GM18861 (cell line): Measurements from ENCODE around the gene ACTL6B.
"Not testable (repeated sequence)": the region's sequence is repeated elsewhere in the genome, so short reads cannot be mapped to it uniquely, and the experiment has no call there.

Experiments used
- ATAC-seq: cut with Tn5 transposase; IDR thresholded peaks from one replicate; pipeline ENCODE4 v1.9.1; 2021; ENCODE audit not compliant: unreplicated experiment

Gene ACTL6B

DNA sequence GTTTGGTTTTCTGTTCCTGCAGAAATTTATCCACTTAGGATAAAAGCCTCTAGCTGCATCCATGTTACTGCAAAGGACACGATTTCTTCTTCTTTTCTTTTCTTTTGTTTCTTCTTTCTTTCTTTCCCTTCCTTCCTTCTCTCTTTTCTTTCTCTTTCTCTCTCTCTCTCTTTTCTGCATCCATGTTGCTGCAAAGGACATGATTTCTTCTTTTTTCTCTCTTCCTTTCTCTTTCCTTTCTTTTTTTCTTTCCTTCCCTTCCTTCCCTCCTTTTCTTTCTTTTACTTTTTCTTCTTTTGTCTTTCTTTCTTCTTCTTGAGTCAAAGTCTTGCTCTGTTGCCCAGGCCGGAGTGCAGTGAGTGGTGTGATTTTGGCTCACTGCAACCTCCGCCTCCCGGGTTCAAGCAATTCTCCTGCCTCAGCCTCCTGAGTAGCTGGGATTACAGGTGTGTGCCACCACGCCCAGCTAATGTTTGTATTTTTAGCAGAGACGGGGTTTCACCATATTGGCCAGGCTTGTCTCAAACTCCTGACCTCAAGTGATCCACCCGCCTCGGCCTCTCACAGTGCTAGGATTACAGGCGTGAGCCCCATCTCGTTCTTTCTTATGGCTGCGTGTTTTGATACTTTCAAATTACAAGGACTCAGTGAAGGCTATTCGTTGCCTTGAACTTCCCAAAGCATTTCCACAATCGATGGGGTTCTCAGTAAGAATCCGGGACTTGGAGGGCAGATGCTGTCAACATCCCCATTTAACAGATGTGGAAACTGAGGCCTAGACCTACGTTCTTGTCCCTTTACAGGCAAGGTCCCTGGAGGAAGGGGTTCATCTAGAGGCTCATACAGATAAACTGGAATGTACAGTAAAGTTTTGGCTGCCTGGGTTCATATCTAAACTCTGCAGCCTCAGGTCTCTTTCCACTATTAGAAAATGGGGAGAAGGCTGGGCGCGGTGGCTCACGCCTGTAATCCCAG, 15.4 kb upstream of the ACTL6B start:
- no peak for ATAC-seq

- no peak for ATAC-seq
Observed at GRCh38 chr7:100670074-100670473, 13.8 kb upstream of the ACTL6B start.

GRCh38 chr7:100669106-100669505, 12.9 kb upstream of the ACTL6B start:
- not testable (repeated sequence) for ATAC-seq

DNA sequence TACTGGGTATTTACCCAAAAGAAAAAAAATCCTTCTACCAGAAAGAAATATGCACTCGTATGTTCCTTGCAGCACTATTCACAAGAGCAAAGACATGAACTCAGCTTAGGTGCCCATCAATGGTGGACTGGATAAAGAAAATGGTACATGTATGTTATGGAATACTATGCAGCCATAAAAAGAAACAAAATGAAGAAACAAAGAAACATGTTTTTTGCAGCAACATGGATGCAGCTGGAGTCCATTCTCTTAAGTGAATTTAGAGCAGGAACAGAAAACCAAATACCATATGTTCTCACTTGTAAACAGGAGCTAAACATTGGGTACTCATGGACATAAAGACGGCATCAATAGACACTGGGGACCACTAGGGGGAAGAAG, 11.8 kb upstream of the ACTL6B start:
- ATAC-seq: no peak

- no peak for ATAC-seq
Observed at GRCh38 chr7:100667331-100668068, 11.3 kb upstream of the ACTL6B start.

- ATAC-seq: no peak
Observed at GRCh38 chr7:100665168-100665726, 9.0 kb upstream of the ACTL6B start.

DNA sequence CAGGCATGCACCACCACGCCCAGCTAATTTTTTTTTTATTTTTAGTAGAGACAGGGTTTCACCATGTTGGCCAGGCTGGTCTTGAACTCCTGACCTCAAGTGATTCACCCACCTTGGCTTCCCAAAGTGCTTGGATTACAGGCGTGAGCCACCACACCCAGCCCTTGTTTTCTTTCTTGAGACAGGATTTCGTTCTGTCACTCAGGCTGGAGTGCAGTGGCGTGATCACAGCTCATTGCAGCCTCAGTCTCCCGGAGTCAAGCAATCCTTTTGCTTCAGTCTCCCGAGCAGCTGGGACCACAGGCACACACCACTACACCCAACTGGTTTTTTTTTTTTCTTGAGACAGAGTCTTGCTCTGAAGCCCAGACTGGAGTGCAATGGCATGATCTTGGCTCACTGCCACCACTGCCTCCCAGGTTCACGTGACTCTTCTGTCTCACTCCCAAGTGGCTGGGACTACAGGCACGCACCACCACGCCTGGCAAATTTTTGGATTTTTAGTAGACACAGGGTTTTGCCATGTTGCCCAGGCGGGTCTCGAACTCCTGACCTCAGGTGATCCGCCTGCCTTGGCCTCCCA, 6.0 kb upstream of the ACTL6B start:
- ATAC-seq: not testable (repeated sequence)

DNA sequence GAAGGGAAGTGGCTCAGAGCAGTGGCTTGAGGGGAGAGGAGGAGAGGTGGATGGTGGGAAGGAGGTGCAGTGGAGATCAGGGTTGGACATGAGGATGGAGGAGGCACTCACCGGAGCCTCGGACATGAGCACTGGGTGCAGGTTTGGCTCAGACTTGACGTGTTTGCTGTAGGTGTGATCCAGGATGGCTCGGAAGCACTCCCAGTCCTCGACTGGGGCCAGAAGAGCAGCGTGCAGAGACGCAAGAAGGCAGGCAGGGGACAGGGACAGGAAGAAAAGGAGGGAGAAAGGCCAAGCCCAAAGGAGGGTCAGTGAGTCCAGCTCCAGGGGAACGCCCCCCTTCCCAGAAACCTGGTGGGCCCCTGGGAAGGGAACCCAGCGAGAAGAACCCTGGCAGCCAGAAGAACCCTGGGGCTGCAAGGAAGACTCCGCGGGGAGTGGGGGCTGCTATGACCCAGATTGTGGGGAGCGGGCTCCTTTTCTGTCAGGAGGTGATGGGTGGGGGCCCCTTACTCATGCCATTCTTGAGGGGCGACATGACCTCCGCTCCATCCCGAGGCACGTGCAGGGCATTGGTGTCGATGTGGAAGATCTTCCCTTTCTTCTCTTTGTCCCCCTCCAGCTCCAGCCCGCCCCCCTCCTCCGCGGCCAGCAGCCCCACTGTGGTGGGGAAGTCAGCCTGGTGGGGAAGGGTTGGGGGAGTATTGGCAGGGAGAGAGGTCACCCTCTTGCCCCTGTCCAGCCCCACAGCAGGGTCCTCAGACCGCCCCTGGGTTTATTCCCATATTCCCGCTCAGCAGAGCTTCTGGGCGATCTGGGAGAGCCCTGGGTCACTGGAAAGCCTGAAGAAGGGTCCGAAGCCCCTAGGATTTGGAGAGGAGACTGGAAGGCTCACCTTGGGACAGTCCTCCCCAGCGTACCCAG, 1.1 kb downstream of the ACTL6B start:
- ATAC-seq: no peak

DNA sequence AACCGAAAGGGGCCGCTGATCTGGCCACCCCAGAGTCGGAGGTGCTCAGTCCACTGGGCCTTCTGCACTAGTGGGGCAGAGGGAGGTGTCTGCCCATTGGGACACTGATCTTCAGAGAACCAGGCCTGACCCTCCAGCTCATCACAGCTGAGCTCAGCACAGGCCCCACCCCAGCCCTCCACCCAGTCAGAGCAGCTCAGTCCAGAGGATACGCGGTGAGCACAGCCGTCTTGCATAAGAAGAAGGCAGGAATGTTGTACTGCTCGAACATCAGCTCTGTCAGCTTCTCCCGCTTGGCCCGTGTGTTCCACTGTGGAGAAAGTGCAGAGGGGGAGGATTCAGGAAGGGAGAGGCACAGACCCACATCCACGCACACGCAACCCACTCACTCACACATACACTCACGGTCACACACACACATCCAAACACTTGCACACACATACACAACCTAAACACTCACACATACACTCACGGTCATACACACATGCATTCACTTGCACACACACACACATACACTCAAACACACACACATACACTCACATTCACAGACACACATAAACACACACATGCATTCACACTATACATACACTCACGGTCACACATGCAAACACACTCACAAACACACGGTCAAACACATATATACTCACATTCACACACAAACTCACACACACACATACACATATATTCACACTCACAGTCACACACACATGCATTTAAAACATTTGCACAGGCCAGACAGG, 6.3 kb downstream of the ACTL6B start:
- no peak for ATAC-seq

DNA sequence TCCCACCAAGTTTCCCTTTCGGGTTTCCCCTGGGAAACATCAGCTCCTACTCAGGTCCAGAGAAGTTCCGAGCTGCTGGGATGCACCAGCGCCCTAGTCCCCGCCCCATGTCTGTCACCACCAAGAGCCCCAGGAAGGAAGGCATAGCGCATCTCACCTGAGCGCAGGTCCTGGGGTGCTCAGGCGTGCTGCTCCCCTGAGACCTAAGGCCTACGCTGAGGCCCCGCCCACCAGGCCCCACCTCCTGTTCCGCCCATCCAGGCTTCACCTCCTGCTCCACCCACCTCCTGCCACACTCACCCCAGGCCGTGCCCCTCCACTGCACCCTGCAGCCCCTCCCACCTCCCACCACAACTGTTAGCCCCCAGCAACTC, 13.7 kb downstream of the ACTL6B start:
- no peak for ATAC-seq

DNA sequence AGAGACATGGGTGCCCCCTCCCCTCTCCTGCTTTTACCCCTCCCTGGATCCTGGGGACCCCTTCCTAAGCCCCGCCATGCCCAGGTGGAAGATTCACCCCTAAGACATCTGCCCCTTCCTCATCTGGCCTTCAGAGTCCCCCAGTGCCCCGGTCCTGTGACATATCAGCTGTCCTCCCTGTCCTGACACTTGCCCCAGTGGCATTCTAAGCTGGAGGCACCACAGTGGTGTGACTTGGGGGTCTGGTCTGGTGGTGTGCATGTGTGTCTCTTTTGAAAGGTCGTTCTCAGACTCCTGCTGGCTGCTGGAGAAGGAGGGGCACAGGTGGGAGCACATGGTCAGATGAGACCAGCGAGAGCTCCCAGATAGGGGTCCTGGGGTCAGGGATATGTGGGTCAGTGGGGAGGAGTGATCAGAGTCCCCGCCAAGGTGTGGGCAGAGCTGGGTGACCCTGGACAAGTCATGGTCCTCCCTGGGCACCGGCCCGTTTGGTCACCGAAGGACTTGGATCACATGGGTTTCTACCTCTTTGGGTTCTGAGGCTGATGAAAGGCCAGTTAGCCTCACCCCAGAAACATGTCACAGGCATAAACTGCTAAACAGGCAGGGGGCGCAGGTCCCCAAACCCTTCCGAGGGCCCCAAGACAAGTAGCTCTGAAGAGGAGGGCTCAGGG, 14.3 kb downstream of the ACTL6B start:
- ATAC-seq: no peak

DNA sequence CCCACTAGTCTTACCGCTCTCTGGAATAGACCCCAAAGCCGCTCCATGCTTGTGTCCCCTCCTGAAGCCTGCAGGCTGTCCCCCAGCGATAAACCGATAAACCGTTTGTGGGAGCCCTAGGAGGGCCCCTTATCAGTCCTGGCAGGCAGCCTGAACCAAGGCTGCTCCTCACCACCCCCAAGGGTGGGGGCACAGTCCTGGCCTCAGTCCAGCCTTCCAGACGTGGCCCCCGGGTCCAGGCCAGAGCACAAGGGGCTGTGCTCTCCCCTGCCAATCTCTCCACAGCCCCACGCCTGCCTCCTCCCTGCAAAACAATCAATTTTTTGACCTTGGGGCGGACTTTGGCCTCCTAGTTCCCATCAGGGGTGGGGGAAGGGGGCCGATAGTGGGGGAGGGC, 14.8 kb downstream of the ACTL6B start, which contains the start of gene TFR2:
Gene TFR2 (minus strand): TSS at position 90 of the 397 bp plus-strand sequence. CDS start 43 bp downstream, at position 47.
- ATAC-seq: no peak

DNA sequence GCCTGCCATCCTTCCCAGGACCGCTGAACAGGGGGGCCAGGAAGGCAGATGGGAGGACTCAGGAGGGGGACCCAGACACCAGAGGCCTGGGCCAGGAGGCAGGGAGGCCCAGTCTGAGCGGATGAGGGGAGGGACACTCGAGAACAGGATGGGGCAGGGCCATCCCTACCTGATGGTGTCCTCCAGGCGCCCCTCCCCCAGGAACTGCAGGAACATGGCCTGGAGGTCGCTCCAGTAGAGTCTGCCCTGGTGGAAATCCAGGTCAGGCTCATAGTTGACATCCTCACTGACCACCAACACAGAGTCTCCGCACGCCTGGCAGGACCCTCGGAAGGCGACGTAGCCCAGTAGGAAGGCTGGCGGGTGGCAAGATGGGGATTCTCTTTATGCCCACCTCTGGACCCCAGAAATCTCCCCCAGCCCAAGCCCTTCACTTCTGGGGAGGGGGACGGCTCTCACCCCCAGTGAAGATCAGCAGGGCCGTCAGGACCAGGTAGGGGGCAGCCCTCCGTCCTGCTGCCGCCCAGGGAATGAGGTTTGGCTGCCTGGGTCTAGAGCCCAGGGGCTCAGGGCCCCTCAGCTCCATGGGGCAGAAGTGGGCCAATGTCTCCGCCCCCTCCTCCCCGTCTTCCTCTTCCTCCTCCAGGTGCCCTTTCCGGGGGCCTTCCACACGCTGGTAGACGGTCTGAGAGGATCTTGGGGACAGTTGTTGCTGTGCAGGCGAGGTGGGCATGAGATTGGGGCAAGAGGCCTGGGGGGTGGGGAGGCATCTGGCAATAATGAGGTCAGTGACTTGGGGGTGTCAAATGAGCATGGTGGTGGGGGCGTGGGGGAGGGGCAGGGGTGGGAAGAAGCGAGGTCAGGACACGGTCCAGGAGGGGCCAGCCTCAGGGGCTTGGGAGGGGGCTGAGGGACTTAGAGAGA, 15.5 kb downstream of the ACTL6B start:
- no peak for ATAC-seq

DNA sequence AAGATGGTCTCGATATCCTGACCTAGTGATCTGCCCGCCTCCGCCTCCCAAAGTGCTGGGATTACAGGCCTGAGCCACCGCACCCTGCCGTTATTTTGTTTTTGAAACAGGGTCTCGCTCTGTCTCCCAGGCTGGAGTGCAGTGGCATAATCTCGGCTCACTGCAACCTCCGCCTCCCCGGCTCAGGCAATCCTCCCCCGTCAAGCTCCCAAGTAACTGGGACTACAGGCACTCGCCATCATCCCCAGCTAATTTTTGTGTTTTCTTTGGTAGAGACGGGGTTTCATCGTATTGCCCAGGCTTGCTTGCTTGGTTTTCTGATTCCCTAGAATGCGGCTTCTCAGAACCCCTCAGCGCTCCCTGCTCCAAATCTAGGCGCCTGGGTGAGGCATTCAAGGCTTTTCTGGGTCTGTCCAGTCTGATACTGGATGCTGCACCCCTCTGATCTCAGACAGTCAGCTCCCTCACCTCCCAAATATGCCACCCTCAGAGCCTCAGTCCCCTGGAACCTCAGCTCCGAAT, 16.2 kb downstream of the ACTL6B start:
- ATAC-seq: no peak

DNA sequence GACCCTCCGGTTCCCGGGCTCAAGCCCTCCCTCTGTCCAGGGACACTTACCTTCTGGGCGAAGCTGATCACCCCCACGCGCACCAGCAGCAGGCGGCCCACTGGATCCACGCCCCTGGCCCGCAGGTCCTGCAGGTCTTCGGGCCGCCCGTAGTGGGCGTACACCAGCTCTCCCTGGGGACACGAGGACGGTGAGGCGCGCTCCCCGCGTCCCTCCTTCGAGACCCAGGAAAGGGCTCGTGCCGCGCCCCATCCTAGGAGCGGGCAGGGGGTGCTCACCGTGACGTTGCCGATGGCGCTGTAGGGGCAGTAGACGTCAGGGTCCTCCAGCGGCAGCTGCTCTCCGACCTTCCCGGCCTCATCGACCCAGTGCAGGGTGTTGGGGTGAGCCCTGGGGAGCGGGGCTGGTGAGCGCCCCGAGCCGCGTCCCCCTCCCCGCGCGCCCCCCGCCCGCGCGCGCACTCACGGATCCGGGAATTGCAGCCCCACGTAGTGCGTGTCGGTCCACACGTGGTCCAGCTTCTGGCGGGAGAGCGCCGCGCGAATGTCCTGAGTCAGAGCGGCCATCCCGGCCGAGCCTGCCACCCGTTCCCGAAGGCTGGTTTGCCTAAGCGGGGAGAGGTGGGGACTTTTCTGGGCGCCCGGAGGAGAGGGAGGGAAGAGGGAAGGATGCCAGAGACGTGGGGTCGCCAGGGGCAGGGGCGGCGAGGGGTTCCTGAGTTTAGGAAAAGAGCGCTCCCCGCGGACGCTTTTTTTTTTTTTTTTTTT, 23.1 kb downstream of the ACTL6B start:
- ATAC-seq: no peak

- no peak for ATAC-seq
Observed at GRCh38 chr7:100630066-100630465, 26.2 kb downstream of the ACTL6B start.

DNA sequence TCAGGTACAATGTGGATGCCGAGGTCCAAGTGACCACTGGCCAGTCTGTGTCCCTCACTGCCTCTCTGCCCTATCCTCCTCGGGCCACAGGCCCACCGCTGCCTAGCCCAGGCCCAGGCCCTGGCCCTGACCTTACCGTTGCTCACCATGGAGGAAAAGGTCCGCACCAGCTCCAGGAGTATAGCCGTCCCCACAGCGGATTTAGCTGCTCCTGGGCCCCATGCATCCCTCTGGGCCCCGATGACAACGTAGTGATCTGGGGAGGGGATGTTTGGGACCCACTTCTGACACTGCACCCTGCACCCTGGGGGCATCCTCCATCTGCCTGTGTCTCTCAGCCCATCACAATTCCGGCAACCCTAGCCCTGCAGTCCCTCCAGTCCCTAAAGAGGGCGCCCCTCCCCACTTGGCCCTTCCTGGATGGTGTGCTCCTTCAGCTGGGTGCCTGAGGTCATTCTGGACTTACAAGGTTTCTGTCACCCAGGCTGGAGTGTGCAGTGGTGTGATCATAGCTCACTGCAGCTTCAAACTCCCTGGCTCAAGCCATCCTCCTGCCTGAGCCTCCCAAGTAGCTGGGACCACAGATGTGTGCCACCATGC, 27.0 kb downstream of the ACTL6B start:
- ATAC-seq: no peak
